GM12878 (cell line): ENCODE measurements around the gene TMEM163. TPM values are rescaled to one million over a fixed set of nuclear protein-coding genes. Genes with fewer than 3 reads are reported as not detected.
"Not testable (repeated sequence)": the region's sequence is repeated elsewhere in the genome, so short reads cannot be mapped to it uniquely, and the experiment has no call there.

Source experiments
- ATAC-seq: fragments of 200-7000 bp; cut with Tn5 transposase; 3 replicates; pipeline ENCODE4 v1.9.1; 2020; ENCODE audit warnings: mild to moderate bottlenecking, moderate library complexity
- BruUV-seq: library from RNA; stranded (reverse); fragments of 400-500 nt; replicated peaks from 2 replicates; lab custom pipeline; 2021; lab: Mats Ljungman, UMichigan
- CTCF ChIA-PET: fragments of 300-600 bp; sonication (Branson Sonifier 250); formaldehyde crosslinking; extraction: SDS; loops from one replicate; lab custom pipeline; 2021; ENCODE audit warnings: inconsistent platforms; lab: Yijun Ruan, JAX
- POLR2A ChIA-PET: fragments of 350-600 bp; formaldehyde crosslinking; extraction: SDS; loops from one replicate; lab custom pipeline; 2021; ENCODE audit warnings: inconsistent platforms; lab: Charles Lee
- RAD21 ChIA-PET: fragments of 300-600 bp; sonication (Branson Sonifier 250); formaldehyde crosslinking; loops from one replicate; lab custom pipeline; 2023; ENCODE audit warnings: antibody characterized with exemption; ENCODE audit not compliant: unreplicated experiment; lab: Charles Lee
- SMC1A ChIA-PET: fragments of 300-600 bp; sonication (Branson Sonifier 250); formaldehyde crosslinking; loops from one replicate; lab custom pipeline; 2023; ENCODE audit not compliant: unreplicated experiment, uncharacterized antibody; lab: Charles Lee
- DNase-seq: peaks from one replicate; pipeline ENCODE4 v3.0.0-alpha.2; 2011; ENCODE audit warnings: low read depth, low spot score
- FAIRE-seq: peaks from 3 replicates; lab custom pipeline; 2011; peaks lifted over from hg19 to GRCh38; lab: Jason Lieb, UNC
- H2AFZ ChIP-seq: 2 replicates; pipeline ENCODE4 v1.6.0; 2011; ENCODE audit warnings: low read depth, low read length, control low read depth; ENCODE audit not compliant: control insufficient read depth
- H3K27ac ChIP-seq: 2 replicates; pipeline ENCODE4 v1.5.1; 2011; ENCODE audit warnings: control low read depth; ENCODE audit not compliant: control insufficient read depth, insufficient read depth
- H3K27me3 ChIP-seq, 2 experiments: replicated peaks in 1 of 2; 2 replicates each; pipeline versions ENCODE4 v1.6.0 to v1.6.1; 2011; ENCODE audit warnings: low read length in 1 of 2; ENCODE audit not compliant: control insufficient read depth in 2 of 2, insufficient read depth in 2 of 2
- H3K36me3 ChIP-seq, 2 experiments: 2 replicates each; pipeline ENCODE4 v1.5.1; 2011; ENCODE audit warnings: low read length in 1 of 2; ENCODE audit not compliant: control insufficient read depth in 2 of 2, insufficient read depth in 2 of 2
- H3K4me1 ChIP-seq: 2 replicates; pipeline ENCODE4 v1.6.1; 2011; ENCODE audit warnings: mild to moderate bottlenecking, low read length, moderate library complexity, mixed read lengths; ENCODE audit not compliant: control insufficient read depth, insufficient read depth
- H3K4me2 ChIP-seq: 2 replicates; pipeline ENCODE4 v1.6.0; 2011; ENCODE audit warnings: control low read depth; ENCODE audit not compliant: control insufficient read depth, insufficient read depth
- H3K4me3 ChIP-seq: fragments of 200-600 bp; sonication (generic); 2 replicates; pipeline ENCODE4 v1.5.1; 2016
- H3K79me2 ChIP-seq: 2 replicates; pipeline ENCODE4 v1.6.0; 2011; ENCODE audit warnings: low read length; ENCODE audit not compliant: control insufficient read depth, insufficient read depth
- H3K9ac ChIP-seq: 2 replicates; pipeline ENCODE4 v1.8.0; 2011; ENCODE audit warnings: low read length, control low read depth, mixed read lengths; ENCODE audit not compliant: control insufficient read depth, insufficient read depth
- H3K9me3 ChIP-seq: replicated peaks from 3 replicates; pipeline ENCODE4 v1.5.1; 2011; ENCODE audit warnings: mild to moderate bottlenecking, low read length; ENCODE audit not compliant: control insufficient read depth, insufficient read depth
- H4K20me1 ChIP-seq: 2 replicates; pipeline ENCODE4 v1.6.0; 2011; ENCODE audit not compliant: control insufficient read depth, insufficient read depth
- LARP7 ChIP-seq: fragments of 450-650 bp; IDR thresholded peaks from 2 replicates; pipeline ENCODE4 v1.6.1; 2017; ENCODE audit warnings: mild to moderate bottlenecking
- REST ChIP-seq: IDR thresholded peaks from 2 replicates; pipeline ENCODE4 v1.6.1; 2012; ENCODE audit warnings: mild to moderate bottlenecking, low read depth, low read length
- WGBS: methylation state at CpG from one replicate; pipeline ENCODE4 v1.1.6; 2016; ENCODE audit warnings: low lambda C conversion rate; ENCODE audit not compliant: insufficient replicate concordance, insufficient coverage; ENCODE audit errors: missing lambda C conversion rate; 5-methylcytosine and 5-hydroxymethylcytosine counted together
- in situ Hi-C: fragments of 300-500 bp; cut with MboI; formaldehyde crosslinking; loops from 9 replicates; pipeline ENCODE4 v1.14.3; 2018; ENCODE audit warnings: mixed read lengths
- intact Hi-C: fragments of 100-400 bp; cut with micrococcal nuclease; formaldehyde crosslinking; loops from one replicate; pipeline ENCODE4 v1.14.2; 2022; ENCODE audit not compliant: unreplicated experiment
- polyA plus RNA-seq, 11 experiments: library from polyadenylated mRNA; depleted of rRNA in 4 of 11; unstranded in 6 of 11; stranded (reverse) in 5 of 11; fragments of >200 nt; fragmentation: Nextera tagmentation in 4 of 11; fragmentation: Illumina TruSeq in 1 of 11; extraction: Ambion mirVana in 4 of 11; extraction: Trizol in 1 of 11; gene quantifications; 1 replicate in 1 of 11; 2 replicates in 10 of 11; pipeline versions ENCODE4 v1.2.1 to v1.2.3, GENCODE V29; 2011 to 2016; ENCODE audit warnings: inconsistent platforms in 2 of 11, missing spikeins in 2 of 11, low read depth in 1 of 11
- total RNA-seq, 4 experiments: library from RNA; depleted of rRNA in 3 of 4; stranded (reverse); fragments of >200 nt in 3 of 4; fragmentation: Illumina TruSeq in 1 of 4; extraction: Trizol in 1 of 4; gene quantifications; 2 replicates each; pipeline versions ENCODE4 v1.2.1 to v1.2.3, GENCODE V29; 2013 to 2021

TMEM163 gene
- total and polyA plus RNA-seq, 10 of the 15 experiments (the other 5 are each of a cell fraction or from before 2014, with no cell fraction given): 0.05 to 0.11 (median 0.07) TPM; not detected in 4

GRCh38 chr2:134619250-134619649, 99.5 kb downstream of the TMEM163 start (continued):
- TF ChIP-seq REST: no peak
- TF ChIP-seq LARP7: no peak

- RAD21 ChIA-PET, H3K36me3 ChIP-seq, H3K4me3 ChIP-seq, BruUV-seq, POLR2A ChIA-PET, in situ Hi-C loops, CTCF ChIA-PET, H4K20me1 ChIP-seq, ATAC-seq, H3K27ac ChIP-seq, intact Hi-C loops, H3K79me2 ChIP-seq, H3K27me3 ChIP-seq, SMC1A ChIA-PET, FAIRE-seq, H2AFZ ChIP-seq, H3K9me3 ChIP-seq, H3K4me1 ChIP-seq, DNase-seq, H3K9ac ChIP-seq, H3K4me2 ChIP-seq: not testable (repeated sequence)
- 0% methylated on average over 1 of the region's 3 CpGs for WGBS
Measured at GRCh38 chr2:134615480-134615879, 103.3 kb downstream of the TMEM163 start.
